GM12878 (cell line): ENCODE results near the gene ATXN1. TPM values are rescaled to one million over a fixed set of nuclear protein-coding genes. Genes with fewer than 3 reads are reported as not detected.

Source experiments
- CBX3 ChIP-seq: fragments of 200-600 bp; sonication (generic); IDR thresholded peaks from 2 replicates; pipeline ENCODE4 v1.6.1; 2016; ENCODE audit warnings: low read depth, borderline replicate concordance
- IRF4 ChIP-seq: IDR thresholded peaks from 2 replicates; pipeline ENCODE4 v1.6.1; 2011; ENCODE audit warnings: low read depth, low read length
- KLF5 ChIP-seq: fragments of 450-650 bp; IDR thresholded peaks from 2 replicates; pipeline ENCODE4 v1.6.1; 2014; ENCODE audit warnings: mild to moderate bottlenecking; ENCODE audit not compliant: partially characterized antibody
- NFIC ChIP-seq: IDR thresholded peaks from 2 replicates; pipeline ENCODE4 v1.6.1; 2012; ENCODE audit warnings: low read depth, mild to moderate bottlenecking, inconsistent platforms, low read length, moderate library complexity
- SIN3A ChIP-seq: IDR thresholded peaks from 2 replicates; pipeline ENCODE4 v1.6.1; 2012; ENCODE audit warnings: low read depth, low read length, improper control_type of control experiment
- TAF1 ChIP-seq: IDR thresholded peaks from 2 replicates; pipeline ENCODE4 v1.6.1; 2011; ENCODE audit warnings: mild to moderate bottlenecking, low read depth, low read length, borderline replicate concordance
- TARDBP ChIP-seq: IDR thresholded peaks from 2 replicates; pipeline ENCODE4 v1.6.1; 2016; ENCODE audit warnings: borderline replicate concordance
- ZNF274 ChIP-seq: IDR thresholded peaks from one replicate; pipeline ENCODE4 v1.8.0; 2011; ENCODE audit not compliant: insufficient read length, insufficient read depth
- ZZZ3 ChIP-seq: IDR thresholded peaks from 2 replicates; pipeline ENCODE4 v1.6.1; 2011; ENCODE audit warnings: low read depth; ENCODE audit not compliant: control insufficient read depth, insufficient read length
- polyA plus RNA-seq, 11 experiments: library from polyadenylated mRNA; depleted of rRNA in 4 of 11; unstranded in 6 of 11; stranded (reverse) in 5 of 11; fragments of >200 nt; fragmentation: Nextera tagmentation in 4 of 11; fragmentation: Illumina TruSeq in 1 of 11; extraction: Ambion mirVana in 4 of 11; extraction: Trizol in 1 of 11; gene quantifications; 1 replicate in 1 of 11; 2 replicates in 10 of 11; pipeline versions ENCODE4 v1.2.1 to v1.2.3, GENCODE V29; 2011 to 2016; ENCODE audit warnings: inconsistent platforms in 2 of 11, missing spikeins in 2 of 11, low read depth in 1 of 11
- total RNA-seq, 4 experiments: library from RNA; depleted of rRNA in 3 of 4; stranded (reverse); fragments of >200 nt in 3 of 4; fragmentation: Illumina TruSeq in 1 of 4; extraction: Trizol in 1 of 4; gene quantifications; 2 replicates each; pipeline versions ENCODE4 v1.2.1 to v1.2.3, GENCODE V29; 2013 to 2021
- TF ChIP-seq, protein P1 (sequence below): IDR thresholded peaks from 2 replicates; pipeline ENCODE4 v1.6.1; 2012; ENCODE audit warnings: low read depth, low read length, improper control_type of control experiment
- TF ChIP-seq, protein P2 (sequence below): fragments of 450-650 bp; IDR thresholded peaks from 2 replicates; pipeline ENCODE4 v1.6.1; 2016; ENCODE audit warnings: mild to moderate bottlenecking, moderate library complexity, borderline replicate concordance

Gene ATXN1
- total and polyA plus RNA-seq, 10 of the 15 experiments (the other 5 are each of a cell fraction or from before 2014, with no cell fraction given) = 12.2 to 51.2 (median 20.5) TPM

DNA sequence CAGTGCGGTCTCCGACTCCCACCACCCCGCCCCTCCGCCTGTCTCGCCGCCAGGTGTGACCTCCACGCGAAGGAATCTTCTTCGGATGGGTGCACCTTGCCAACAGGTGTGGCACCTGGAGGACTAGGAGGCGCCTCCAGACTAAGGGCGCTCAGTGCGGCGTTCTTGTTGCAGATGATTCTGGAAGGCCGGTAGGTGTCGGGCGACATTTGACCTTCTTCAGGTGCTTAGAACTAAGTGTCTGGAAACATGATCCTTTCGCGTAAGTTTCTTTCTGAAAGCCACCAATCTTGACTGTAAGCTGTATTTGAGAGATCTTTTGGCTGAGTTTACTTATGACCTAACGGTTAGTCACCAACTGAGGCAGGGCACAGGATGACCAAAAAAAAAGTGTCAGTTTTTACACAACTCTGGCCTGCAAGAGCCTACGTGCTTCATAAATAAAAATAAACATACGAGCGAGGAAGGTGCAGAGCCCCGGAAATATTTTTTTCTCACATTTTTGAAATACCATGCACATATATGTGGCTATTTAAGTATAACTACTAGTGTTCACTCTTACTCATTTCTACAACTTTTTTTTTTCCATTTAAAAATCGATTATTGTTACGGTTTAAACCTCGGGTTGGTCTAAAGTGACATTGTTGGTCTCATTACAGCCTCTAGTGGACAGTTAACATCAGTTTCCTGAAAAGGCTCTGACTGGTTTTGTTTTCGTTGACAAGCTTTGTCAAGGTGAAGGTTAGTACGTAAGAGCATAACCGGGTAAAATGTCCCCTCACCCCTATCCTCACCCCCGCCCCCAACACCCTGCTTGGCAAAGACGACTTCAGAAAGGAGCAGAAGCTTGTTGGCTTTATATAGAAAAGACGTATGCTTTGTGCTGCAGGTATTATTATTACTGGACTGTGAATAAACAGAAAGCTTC lies 1.6 kb upstream of the ATXN1 start (continued):
- no peak for TF ChIP-seq CBX3
- TF ChIP-seq, protein P1, sequence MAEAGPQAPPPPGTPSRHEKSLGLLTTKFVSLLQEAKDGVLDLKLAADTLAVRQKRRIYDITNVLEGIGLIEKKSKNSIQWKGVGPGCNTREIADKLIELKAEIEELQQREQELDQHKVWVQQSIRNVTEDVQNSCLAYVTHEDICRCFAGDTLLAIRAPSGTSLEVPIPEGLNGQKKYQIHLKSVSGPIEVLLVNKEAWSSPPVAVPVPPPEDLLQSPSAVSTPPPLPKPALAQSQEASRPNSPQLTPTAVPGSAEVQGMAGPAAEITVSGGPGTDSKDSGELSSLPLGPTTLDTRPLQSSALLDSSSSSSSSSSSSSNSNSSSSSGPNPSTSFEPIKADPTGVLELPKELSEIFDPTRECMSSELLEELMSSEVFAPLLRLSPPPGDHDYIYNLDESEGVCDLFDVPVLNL = no peak
- TF ChIP-seq TARDBP = no peak
- peak; percentile 8; the same call in 1 of the 2 replicates for TF ChIP-seq NFIC
- no peak for TF ChIP-seq TAF1
- no peak for TF ChIP-seq ZNF274
- TF ChIP-seq SIN3A = no peak
- TF ChIP-seq, protein P2, sequence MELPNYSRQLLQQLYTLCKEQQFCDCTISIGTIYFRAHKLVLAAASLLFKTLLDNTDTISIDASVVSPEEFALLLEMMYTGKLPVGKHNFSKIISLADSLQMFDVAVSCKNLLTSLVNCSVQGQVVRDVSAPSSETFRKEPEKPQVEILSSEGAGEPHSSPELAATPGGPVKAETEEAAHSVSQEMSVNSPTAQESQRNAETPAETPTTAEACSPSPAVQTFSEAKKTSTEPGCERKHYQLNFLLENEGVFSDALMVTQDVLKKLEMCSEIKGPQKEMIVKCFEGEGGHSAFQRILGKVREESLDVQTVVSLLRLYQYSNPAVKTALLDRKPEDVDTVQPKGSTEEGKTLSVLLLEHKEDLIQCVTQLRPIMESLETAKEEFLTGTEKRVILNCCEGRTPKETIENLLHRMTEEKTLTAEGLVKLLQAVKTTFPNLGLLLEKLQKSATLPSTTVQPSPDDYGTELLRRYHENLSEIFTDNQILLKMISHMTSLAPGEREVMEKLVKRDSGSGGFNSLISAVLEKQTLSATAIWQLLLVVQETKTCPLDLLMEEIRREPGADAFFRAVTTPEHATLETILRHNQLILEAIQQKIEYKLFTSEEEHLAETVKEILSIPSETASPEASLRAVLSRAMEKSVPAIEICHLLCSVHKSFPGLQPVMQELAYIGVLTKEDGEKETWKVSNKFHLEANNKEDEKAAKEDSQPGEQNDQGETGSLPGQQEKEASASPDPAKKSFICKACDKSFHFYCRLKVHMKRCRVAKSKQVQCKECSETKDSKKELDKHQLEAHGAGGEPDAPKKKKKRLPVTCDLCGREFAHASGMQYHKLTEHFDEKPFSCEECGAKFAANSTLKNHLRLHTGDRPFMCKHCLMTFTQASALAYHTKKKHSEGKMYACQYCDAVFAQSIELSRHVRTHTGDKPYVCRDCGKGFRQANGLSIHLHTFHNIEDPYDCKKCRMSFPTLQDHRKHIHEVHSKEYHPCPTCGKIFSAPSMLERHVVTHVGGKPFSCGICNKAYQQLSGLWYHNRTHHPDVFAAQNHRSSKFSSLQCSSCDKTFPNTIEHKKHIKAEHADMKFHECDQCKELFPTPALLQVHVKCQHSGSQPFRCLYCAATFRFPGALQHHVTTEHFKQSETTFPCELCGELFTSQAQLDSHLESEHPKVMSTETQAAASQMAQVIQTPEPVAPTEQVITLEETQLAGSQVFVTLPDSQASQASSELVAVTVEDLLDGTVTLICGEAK = no peak
- TF ChIP-seq IRF4 = 0 out of 2 replicates have a peak, but pooled peaks have one; percentile 12
- TF ChIP-seq ZZZ3 = no peak
- TF ChIP-seq KLF5 = no peak
